ENCODE data around the gene TNNT1.
"Not testable (repeated sequence)": the region's sequence is repeated elsewhere in the genome, so short reads cannot be mapped to it uniquely, and the experiment has no call there.

The TNNT1 gene

GRCh38 chr19:55149078-55150003 lies at the start of gene TNNT1:
Gene TNNT1, minus strand, starts transcription at chr19:55149206. Its CDS starts 2,049 bp downstream, at chr19:55147157.
- no peak for DNase-seq

- no peak for DNase-seq
Measured at GRCh38 chr19:55198651-55199050, 49.6 kb upstream of the TNNT1 start.

GRCh38 chr19:55197528-55197927 lies 48.5 kb upstream of the TNNT1 start:
- no peak for DNase-seq

GRCh38 chr19:55196803-55197202 lies 47.8 kb upstream of the TNNT1 start:
- DNase-seq: no peak

- DNase-seq: no peak
Measured at GRCh38 chr19:55193481-55193880, 44.5 kb upstream of the TNNT1 start.

GRCh38 chr19:55189403-55189835 lies 40.4 kb upstream of the TNNT1 start:
- no peak for DNase-seq

GRCh38 chr19:55188625-55189024 lies 39.6 kb upstream of the TNNT1 start:
- DNase-seq: no peak

GRCh38 chr19:55186080-55186479 lies 37.1 kb upstream of the TNNT1 start:
- no peak for DNase-seq

GRCh38 chr19:55181740-55182139 lies 32.7 kb upstream of the TNNT1 start:
- no peak for DNase-seq

GRCh38 chr19:55179606-55180484 lies 30.8 kb upstream of the TNNT1 start, which contains the start of gene SYT5:
Gene SYT5, minus strand, starts transcription at chr19:55180289. Its CDS starts 1,248 bp downstream, at chr19:55179041.
- DNase-seq: no peak

- DNase-seq: peak; percentile 54
Measured at GRCh38 chr19:55178781-55179599, 30.0 kb upstream of the TNNT1 start.

GRCh38 chr19:55176076-55176475 lies 27.1 kb upstream of the TNNT1 start:
- DNase-seq: no peak

GRCh38 chr19:55175117-55175867 lies 26.3 kb upstream of the TNNT1 start:
- no peak for DNase-seq

- no peak for DNase-seq
Measured at GRCh38 chr19:55174425-55175116, 25.6 kb upstream of the TNNT1 start.

- peak; percentile 58 for DNase-seq
Measured at GRCh38 chr19:55173714-55174409, 24.9 kb upstream of the TNNT1 start.

- no peak for DNase-seq
Measured at GRCh38 chr19:55173186-55173713, 24.2 kb upstream of the TNNT1 start.

GRCh38 chr19:55172741-55173140 lies 23.7 kb upstream of the TNNT1 start:
- DNase-seq: no peak

GRCh38 chr19:55172318-55172717 lies 23.3 kb upstream of the TNNT1 start:
- not testable (repeated sequence) for DNase-seq

GRCh38 chr19:55171440-55171839 lies 22.4 kb upstream of the TNNT1 start:
- no peak for DNase-seq

- no peak for DNase-seq
Measured at GRCh38 chr19:55169136-55169535, 20.1 kb upstream of the TNNT1 start.
